A204.1 (cell line): ENCODE results near the gene UGT3A2.

Experiments used
- FAIRE-seq: peaks from 2 replicates; lab custom pipeline; 2012; peaks lifted over from hg19 to GRCh38; lab: Jason Lieb, UNC

UGT3A2 gene

DNA sequence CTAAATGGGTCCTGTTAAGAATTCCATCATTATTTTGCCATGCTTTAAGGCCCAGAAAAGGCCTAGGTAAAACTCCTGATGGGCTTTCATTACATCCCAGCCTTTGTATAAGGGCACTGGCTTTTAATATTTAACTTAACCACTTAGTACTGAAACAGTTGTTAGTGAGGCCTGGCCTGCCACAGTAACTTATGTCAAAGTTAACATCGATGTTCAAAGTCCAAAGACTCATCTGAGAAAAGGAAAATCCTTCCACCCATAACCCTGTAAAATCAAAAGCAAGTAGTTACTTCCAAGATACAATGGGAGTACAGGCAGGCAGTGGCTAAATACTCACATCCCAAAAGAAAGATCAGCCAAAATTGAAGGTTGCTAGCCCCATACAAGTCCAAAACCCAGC, 60.5 kb downstream of the UGT3A2 start:
- FAIRE-seq = no peak

DNA sequence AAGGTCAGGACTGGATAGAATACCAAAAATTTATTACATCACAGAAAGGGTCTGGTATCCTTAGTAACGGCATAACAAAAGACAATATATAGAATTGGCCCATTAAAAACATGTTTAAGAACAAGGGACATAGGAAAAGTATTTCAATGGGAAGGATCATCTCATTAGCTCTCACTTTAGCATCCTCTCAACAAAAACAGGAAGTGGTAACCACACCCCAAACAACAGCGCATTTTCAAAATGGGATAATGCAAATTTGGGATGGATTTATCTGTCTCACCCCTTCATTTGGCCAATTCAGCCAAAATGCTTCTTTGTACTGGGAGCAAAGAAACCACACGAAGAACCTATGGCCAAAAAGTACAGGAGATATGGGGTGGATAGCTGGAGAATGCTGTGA, 65.7 kb downstream of the UGT3A2 start:
- no peak for FAIRE-seq

DNA sequence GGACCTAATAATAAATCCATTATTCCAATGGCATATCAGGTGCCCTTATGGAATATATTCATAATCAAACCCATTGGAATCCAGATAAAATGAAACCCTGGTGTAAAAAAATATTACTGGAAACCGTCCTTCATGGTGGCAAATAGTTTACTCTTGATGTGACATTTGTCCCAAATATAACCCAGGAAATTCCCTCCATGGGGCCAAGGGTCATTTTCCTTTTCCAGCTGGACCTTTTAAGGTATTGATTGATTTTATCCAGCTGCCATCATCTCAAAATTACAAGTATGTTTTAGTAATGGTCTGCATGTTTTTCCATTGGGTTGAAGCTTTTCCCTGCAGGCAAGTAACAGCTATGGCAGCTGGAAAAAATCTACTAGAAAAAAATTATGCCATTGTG, 67.1 kb downstream of the UGT3A2 start:
- no peak for FAIRE-seq

DNA sequence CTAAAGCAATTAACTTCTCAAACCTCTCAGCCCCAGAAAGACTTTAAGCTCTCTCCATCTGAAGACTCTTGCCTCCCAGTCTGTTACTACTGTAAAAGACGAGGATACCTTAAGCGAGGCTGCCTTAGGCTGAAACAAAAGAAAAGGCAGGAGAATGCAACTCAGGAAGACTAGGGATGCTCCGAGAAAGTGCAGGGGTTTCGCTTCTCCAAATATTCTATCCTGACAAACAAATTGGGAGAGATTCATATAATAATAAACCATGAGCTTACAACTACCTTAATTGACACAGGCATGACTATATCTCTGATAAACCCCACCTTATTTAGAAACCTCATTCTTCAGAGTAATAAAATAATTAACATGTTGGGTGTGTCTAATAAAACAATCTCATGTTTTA, 70.6 kb downstream of the UGT3A2 start:
- FAIRE-seq = no peak

DNA sequence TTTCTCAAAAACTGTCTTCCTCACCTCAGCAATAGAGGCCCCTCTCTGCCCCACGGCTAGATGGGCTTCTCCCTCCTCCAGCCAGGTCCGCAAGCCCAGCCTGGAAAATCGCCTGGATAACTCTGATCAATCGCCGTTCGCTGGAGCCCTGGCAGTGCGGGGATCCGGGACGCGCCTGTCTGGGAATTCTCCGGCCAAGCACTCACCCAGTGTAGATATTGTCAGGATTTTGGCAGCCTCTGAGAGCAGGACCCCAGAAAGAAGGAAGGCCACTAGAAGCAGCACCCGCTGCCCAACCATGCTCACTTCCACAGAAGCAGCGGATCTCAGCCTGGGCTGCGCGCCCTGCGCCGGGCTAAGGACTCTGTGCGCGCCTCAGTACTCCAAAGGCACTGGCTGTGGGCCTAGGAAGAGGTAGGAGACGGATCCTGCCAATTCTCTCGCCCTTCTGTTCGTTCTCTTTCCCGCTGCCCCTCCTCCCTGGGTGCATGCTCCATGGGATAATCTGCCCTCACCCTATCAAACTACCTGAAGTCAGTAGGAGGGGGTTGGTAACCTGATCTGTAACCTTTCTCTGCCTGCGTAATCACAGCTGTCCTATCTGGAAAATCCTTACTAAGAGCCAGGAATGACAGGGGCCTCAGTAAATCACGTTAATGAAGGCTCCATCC, 75.6 kb downstream of the UGT3A2 start, which contains the start of gene UGT3A1:
TSS of gene UGT3A1 (minus strand) at position 450 of the 671 bp plus-strand sequence. CDS start at position 300, 150 bp downstream.
- no peak for FAIRE-seq

DNA sequence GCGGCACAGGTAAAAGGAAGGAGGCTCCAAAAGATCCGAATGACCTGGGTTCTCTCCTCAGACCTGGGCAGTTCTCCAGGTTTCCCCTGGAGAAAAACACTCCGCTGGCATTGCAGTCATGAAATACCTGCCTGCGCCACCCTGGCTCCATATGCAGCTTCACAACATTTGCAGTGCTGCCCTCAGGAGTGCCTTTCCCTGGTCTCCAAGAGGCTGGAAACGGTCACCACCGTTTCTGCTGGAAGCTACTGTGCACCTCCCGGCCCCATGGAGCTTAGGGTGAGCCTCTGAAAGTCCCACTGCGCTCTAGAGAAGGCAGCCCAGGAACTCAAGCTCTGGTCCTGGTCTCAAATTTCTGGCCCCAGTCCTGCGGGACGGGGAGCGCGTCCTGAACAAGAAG, 76.2 kb downstream of the UGT3A2 start:
- FAIRE-seq = no peak

DNA sequence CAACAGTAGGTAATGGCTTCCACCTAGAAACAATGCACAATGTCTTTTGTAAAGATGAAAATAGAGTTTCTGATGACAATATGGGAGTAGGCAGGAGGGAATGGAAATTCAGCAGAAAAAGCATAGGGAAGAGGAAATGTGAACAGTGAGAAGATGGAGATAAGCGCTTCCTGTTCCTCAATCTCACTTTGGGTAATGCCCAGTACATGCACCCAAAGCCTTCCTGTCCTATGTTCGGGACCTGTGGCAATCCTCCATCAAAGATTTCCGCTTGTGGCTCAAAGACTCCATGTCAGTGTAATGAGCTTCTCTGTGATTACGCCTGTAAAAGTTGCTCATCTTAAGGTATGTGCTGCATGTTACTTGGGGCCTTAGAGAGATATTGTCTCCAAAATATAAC, 78.2 kb downstream of the UGT3A2 start:
- FAIRE-seq = no peak

DNA sequence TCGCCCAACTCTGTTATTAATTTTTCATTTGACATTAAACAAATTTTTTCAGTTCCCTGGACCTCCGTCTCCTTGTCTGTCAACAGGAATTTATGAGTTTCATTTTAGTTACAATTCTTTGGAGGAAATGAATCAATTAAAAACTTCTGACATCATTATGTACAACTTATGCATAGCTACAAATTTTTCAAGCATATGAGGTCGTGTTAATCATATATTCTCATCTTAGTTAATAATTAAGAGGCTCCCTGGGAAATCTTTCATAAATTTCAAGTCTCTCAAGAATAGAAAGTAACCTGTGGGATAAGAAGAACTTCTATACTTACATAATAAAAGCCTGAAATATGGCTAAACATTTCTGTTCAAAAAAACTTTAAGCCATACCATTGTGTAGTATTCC, 78.9 kb downstream of the UGT3A2 start:
- FAIRE-seq = no peak
